ENCODE results near the gene TEKT3. TPM values are rescaled to one million over a fixed set of nuclear protein-coding genes. Genes with fewer than 3 reads are reported as not detected.

Gene TEKT3
- total and polyA plus RNA-seq, 2 donors (not counting 3 experiments of a cell fraction or from before 2014, with no cell fraction given), result 0.28 TPM; not detected in 1

GRCh38 chr17:15371376-15372130 lies 30.2 kb upstream of the TEKT3 start:
- ChIA-PET POLR2A (no interaction called here), CTCF (no interaction called here)
- H2AFZ ChIP-seq (ENCODE audit: low read depth, low read length), result no peak overlapping the region
- H3K4me3 ChIP-seq (replicated peaks in 1 of 3; ENCODE audit: insufficient read depth in 1 of 3, low read depth in 1 of 3, low read length in 3 of 3), result no peak overlapping the region
- H3K9me1 ChIP-seq (replicated peaks; ENCODE audit: control insufficient read depth, extremely low read depth, insufficient read depth, low read length), result no peaks in the 10 kb centered on the region
- no peaks in the 10 kb centered on the region for H3K9me3 ChIP-seq (replicated peaks; ENCODE audit: control insufficient read depth, insufficient read depth, low read length)
- no peak for DNase-seq (ENCODE audit: low read depth, low spot score)
- no TSS peak for BruUV-seq (replicated peaks)
- H3K36me3 ChIP-seq (ENCODE audit: control insufficient read depth in 2 of 2, extremely low read depth in 1 of 2, insufficient read depth in 2 of 2, low read length in 2 of 2), result no peaks in the 10 kb centered on the region
- TF ChIP-seq POLR2AphosphoS5 (IDR thresholded peaks at IDR 0.05; ENCODE audit: insufficient read depth, low read depth, low read length) (no peak), GATA2 (IDR thresholded peaks at IDR 0.05; ENCODE audit: insufficient read depth, insufficient read length, low read depth, low read length) (no peak), POLR2A (IDR thresholded peaks at IDR 0.05; ENCODE audit: low read depth, low read length) (no peak), JUN (IDR thresholded peaks at IDR 0.05; ENCODE audit: borderline replicate concordance, insufficient read depth, insufficient read length, low read depth) (no peak), EZH2 (IDR thresholded peaks at IDR 0.05; ENCODE audit: borderline replicate concordance, low read depth, low read length, severe bottlenecking) (no peak), MYC (IDR thresholded peaks at IDR 0.05; ENCODE audit: low read depth, low read length) (no peak), MAX (IDR thresholded peaks at IDR 0.05; ENCODE audit: insufficient read depth, insufficient read length) (no peak), FOS (IDR thresholded peaks at IDR 0.05; ENCODE audit: borderline replicate concordance, insufficient read depth, low read length) (no peak)
- TF ChIP-seq, protein P1, sequence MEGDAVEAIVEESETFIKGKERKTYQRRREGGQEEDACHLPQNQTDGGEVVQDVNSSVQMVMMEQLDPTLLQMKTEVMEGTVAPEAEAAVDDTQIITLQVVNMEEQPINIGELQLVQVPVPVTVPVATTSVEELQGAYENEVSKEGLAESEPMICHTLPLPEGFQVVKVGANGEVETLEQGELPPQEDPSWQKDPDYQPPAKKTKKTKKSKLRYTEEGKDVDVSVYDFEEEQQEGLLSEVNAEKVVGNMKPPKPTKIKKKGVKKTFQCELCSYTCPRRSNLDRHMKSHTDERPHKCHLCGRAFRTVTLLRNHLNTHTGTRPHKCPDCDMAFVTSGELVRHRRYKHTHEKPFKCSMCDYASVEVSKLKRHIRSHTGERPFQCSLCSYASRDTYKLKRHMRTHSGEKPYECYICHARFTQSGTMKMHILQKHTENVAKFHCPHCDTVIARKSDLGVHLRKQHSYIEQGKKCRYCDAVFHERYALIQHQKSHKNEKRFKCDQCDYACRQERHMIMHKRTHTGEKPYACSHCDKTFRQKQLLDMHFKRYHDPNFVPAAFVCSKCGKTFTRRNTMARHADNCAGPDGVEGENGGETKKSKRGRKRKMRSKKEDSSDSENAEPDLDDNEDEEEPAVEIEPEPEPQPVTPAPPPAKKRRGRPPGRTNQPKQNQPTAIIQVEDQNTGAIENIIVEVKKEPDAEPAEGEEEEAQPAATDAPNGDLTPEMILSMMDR (IDR thresholded peaks at IDR 0.05; ENCODE audit: extremely low read depth in 1 of 2, insufficient read depth in 1 of 2, low read depth in 1 of 2, low read length in 2 of 2), result no peak
- H3K27ac ChIP-seq (ENCODE audit: insufficient read depth, low read depth, low read length), result no peak overlapping the region
- H4K20me1 ChIP-seq (replicated peaks; ENCODE audit: control insufficient read depth, extremely low read depth, insufficient read depth, low read length), result no peaks in the 10 kb centered on the region
- dilution Hi-C loops (cut with MboI; ENCODE audit: extremely low pct_ligation_motif_present, low sequenced_read_pairs), result no loop called here
- no peaks in the 10 kb centered on the region for H3K79me2 ChIP-seq (ENCODE audit: control insufficient read depth, insufficient read depth, low read length)
- H3K9ac ChIP-seq (replicated peaks; ENCODE audit: extremely low read depth, insufficient read depth, low read length), result no peak overlapping the region
- no peak overlapping the region for H3K4me2 ChIP-seq (ENCODE audit: insufficient read depth, low read length)
- peaks cover 9 to 14% of the 10 kb centered on the region in 2 experiments for H3K27me3 ChIP-seq (ENCODE audit: control insufficient read depth in 2 of 2, insufficient read depth in 2 of 2, low read length in 2 of 2)
- intact Hi-C loops (cut with micrococcal nuclease), result no loop called here
- H3K4me1 ChIP-seq (ENCODE audit: control insufficient read depth, extremely low read depth, insufficient read depth, low read length), result no peaks in the 10 kb centered on the region
- no peak for FAIRE-seq
